ENCODE results near the gene ANKS1B. TPM values are rescaled to one million over a fixed set of nuclear protein-coding genes. Genes with fewer than 3 reads are reported as not detected.

The ANKS1B gene
- polyA plus RNA-seq, 1 experiment: 0.27 TPM

- H3K36me3 ChIP-seq (ENCODE audit: control insufficient read depth, insufficient read depth, low read length): no peaks in the 10 kb centered on the region
- POLR2A ChIA-PET: no interaction called here
- DNase-seq (ENCODE audit: low read depth): no peak
- CTCF ChIA-PET: no interaction called here
- no peaks in the 10 kb centered on the region for H3K27me3 ChIP-seq (ENCODE audit: control insufficient read depth, insufficient read depth, low read length)
- H3K4me3 ChIP-seq (ENCODE audit: low read depth, low read length): no peak overlapping the region
- TF ChIP-seq CTCF (IDR thresholded peaks at IDR 0.05; ENCODE audit: insufficient read depth, low read depth, low read length): no peak
Observed at GRCh38 chr12:99111600-99111999, 873.1 kb downstream of the ANKS1B start.

DNA sequence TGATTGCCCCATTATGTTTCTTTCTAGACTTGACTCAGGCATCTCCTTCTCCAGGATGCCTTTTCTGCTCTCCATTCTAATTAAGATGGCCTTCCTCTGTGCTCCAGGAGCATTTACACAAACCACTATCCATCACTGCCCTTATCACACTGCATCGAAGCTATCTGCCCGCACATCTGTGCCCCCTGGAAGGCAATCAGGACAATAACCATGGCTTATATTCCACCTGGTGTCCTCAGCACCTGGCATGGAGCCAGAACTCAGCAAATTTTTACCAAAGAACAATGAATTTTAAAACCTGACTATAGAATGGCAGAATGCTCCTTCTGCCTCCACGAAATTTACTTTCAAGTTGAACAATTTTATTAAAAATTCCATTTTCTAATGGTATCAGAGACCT lies 873.9 kb downstream of the ANKS1B start:
- TF ChIP-seq CTCF (IDR thresholded peaks at IDR 0.05; ENCODE audit: insufficient read depth, low read depth, low read length): no peak
- Histone ChIP-seq H3K4me3 (ENCODE audit: low read depth, low read length) (no peak overlapping the region), H3K36me3 (ENCODE audit: control insufficient read depth, insufficient read depth, low read length) (no peaks in the 10 kb centered on the region), H3K27me3 (ENCODE audit: control insufficient read depth, insufficient read depth, low read length) (no peaks in the 10 kb centered on the region)
- DNase-seq (ENCODE audit: low read depth): no peak
- CTCF ChIA-PET: no interaction called here
- POLR2A ChIA-PET: no interaction called here

DNA sequence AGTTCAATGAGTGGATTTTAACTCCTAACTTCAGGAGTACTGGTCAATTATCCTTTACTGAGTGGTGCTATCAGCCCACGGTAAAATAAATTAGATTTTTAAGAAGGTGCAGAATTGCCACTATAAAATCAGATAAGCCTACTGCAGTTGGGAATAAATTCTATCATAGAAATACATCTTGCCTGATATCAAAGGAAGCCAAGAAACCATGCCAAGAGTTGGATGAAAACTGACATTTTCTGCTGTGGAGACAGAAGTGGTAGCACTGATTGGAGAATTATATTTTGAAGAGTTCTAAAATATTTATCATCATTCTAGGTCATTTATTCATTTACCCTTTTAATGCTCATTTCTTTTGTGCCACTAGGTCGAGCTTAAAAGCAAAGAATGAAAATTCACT lies 874.5 kb downstream of the ANKS1B start:
- no peak for DNase-seq (ENCODE audit: low read depth)
- Histone ChIP-seq H3K27me3 (ENCODE audit: control insufficient read depth, insufficient read depth, low read length) (no peaks in the 10 kb centered on the region), H3K36me3 (ENCODE audit: control insufficient read depth, insufficient read depth, low read length) (no peaks in the 10 kb centered on the region), H3K4me3 (ENCODE audit: low read depth, low read length) (no peak overlapping the region)
- POLR2A ChIA-PET: no interaction called here
- TF ChIP-seq CTCF (IDR thresholded peaks at IDR 0.05; ENCODE audit: insufficient read depth, low read depth, low read length): no peak
- CTCF ChIA-PET: no interaction called here

- ChIA-PET CTCF (interaction anchor here (0.6 kb wide), 1 partner anchor 536 kb away, joined by 3 read pairs; no protein-coding TSS in a partner anchor), POLR2A (no interaction called here)
- Histone ChIP-seq H3K4me3 (ENCODE audit: low read depth, low read length) (no peak overlapping the region), H3K27me3 (ENCODE audit: control insufficient read depth, insufficient read depth, low read length) (no peaks in the 10 kb centered on the region), H3K36me3 (ENCODE audit: control insufficient read depth, insufficient read depth, low read length) (no peaks in the 10 kb centered on the region)
- TF ChIP-seq CTCF (IDR thresholded peaks at IDR 0.05; ENCODE audit: insufficient read depth, low read depth, low read length): no peak
- no peak for DNase-seq (ENCODE audit: low read depth)
Observed at GRCh38 chr12:99108924-99109323, 875.8 kb downstream of the ANKS1B start.

DNA sequence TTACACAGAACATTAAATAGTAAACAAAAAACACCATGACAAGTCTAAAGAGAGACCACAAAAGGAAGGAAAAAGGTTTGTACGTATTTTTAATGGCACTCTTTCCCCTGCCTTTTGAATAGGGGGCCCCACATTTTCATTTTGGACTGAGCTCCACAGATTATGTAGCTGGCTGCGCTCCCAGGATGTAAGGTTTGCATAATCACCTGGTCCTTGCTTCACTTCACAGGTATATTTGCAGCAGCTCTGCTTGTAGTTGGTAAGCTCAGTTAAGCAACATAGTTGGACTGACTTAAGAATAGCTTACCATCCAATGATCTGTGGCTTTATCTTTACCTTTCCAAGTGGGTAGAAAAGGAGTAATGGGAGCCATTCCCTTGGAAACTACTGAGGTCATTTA lies 885.0 kb downstream of the ANKS1B start:
- H3K4me3 ChIP-seq (ENCODE audit: low read depth, low read length): no peak overlapping the region
- H3K36me3 ChIP-seq (ENCODE audit: control insufficient read depth, insufficient read depth, low read length): no peaks in the 10 kb centered on the region
- H3K27me3 ChIP-seq (ENCODE audit: control insufficient read depth, insufficient read depth, low read length): no peaks in the 10 kb centered on the region
- TF ChIP-seq CTCF (IDR thresholded peaks at IDR 0.05; ENCODE audit: insufficient read depth, low read depth, low read length): no peak
- ChIA-PET CTCF (no interaction called here), POLR2A (no interaction called here)
- DNase-seq (ENCODE audit: low read depth): no peak
